AG09309 (cell line): ENCODE measurements around the gene ROR2.

Experiments used
- DNase-seq: peaks from one replicate; pipeline ENCODE4 v3.0.0-alpha.2; 2010; ENCODE audit warnings: low read depth
- H3K4me3 ChIP-seq: 2 replicates; pipeline ENCODE4 v1.5.1; 2011; ENCODE audit warnings: mild to moderate bottlenecking, low read depth, low read length, moderate library complexity; ENCODE audit not compliant: control insufficient read depth
- CTCF ChIP-seq: IDR thresholded peaks from 2 replicates; pipeline ENCODE4 v1.5.1; 2011; ENCODE audit warnings: mild to moderate bottlenecking, low read depth, low read length, inconsistent platforms; ENCODE audit not compliant: insufficient read depth, control insufficient read depth; ENCODE audit errors: missing control alignments

ROR2 gene

GRCh38 chr9:91814753-91815152 is 135.3 kb downstream of the ROR2 start:
- DNase-seq = no peak
- H3K4me3 ChIP-seq = no peak overlapping the region
- TF ChIP-seq CTCF = no peak

- TF ChIP-seq CTCF = no peak
- no peak overlapping the region for H3K4me3 ChIP-seq
- no peak for DNase-seq
Measured at GRCh38 chr9:91814201-91814600, 135.8 kb downstream of the ROR2 start.

GRCh38 chr9:91813176-91813795 is 136.7 kb downstream of the ROR2 start:
- no peak for TF ChIP-seq CTCF
- no peak for DNase-seq
- H3K4me3 ChIP-seq = no peak overlapping the region

- no peak overlapping the region for H3K4me3 ChIP-seq
- no peak for DNase-seq
Measured at GRCh38 chr9:91812191-91812590, 137.8 kb downstream of the ROR2 start.

GRCh38 chr9:91811024-91811909 is 138.8 kb downstream of the ROR2 start:
- no peak overlapping the region for H3K4me3 ChIP-seq
- DNase-seq = no peak
- no peak for TF ChIP-seq CTCF

More at GRCh38 chr9:91812191-91812590, 137.8 kb downstream of the ROR2 start:
- no peak for TF ChIP-seq CTCF

- no peak for TF ChIP-seq CTCF
- H3K4me3 ChIP-seq = no peak overlapping the region
- no peak for DNase-seq
Measured at GRCh38 chr9:91810286-91810905, 139.6 kb downstream of the ROR2 start.
